Measurements from ENCODE around the gene B2M. TPM values are rescaled to one million over a fixed set of nuclear protein-coding genes. Genes with fewer than 3 reads are reported as not detected.

The B2M gene
- total RNA-seq, 1 donor from 2014 or later = 120 TPM

DNA sequence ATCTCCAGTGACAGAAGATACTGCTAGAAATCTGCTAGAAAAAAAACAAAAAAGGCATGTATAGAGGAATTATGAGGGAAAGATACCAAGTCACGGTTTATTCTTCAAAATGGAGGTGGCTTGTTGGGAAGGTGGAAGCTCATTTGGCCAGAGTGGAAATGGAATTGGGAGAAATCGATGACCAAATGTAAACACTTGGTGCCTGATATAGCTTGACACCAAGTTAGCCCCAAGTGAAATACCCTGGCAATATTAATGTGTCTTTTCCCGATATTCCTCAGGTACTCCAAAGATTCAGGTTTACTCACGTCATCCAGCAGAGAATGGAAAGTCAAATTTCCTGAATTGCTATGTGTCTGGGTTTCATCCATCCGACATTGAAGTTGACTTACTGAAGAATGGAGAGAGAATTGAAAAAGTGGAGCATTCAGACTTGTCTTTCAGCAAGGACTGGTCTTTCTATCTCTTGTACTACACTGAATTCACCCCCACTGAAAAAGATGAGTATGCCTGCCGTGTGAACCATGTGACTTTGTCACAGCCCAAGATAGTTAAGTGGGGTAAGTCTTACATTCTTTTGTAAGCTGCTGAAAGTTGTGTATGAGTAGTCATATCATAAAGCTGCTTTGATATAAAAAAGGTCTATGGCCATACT is 4.0 kb downstream of the B2M start:
- TF ChIP-seq, protein P1, sequence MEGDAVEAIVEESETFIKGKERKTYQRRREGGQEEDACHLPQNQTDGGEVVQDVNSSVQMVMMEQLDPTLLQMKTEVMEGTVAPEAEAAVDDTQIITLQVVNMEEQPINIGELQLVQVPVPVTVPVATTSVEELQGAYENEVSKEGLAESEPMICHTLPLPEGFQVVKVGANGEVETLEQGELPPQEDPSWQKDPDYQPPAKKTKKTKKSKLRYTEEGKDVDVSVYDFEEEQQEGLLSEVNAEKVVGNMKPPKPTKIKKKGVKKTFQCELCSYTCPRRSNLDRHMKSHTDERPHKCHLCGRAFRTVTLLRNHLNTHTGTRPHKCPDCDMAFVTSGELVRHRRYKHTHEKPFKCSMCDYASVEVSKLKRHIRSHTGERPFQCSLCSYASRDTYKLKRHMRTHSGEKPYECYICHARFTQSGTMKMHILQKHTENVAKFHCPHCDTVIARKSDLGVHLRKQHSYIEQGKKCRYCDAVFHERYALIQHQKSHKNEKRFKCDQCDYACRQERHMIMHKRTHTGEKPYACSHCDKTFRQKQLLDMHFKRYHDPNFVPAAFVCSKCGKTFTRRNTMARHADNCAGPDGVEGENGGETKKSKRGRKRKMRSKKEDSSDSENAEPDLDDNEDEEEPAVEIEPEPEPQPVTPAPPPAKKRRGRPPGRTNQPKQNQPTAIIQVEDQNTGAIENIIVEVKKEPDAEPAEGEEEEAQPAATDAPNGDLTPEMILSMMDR (IDR thresholded peaks at IDR 0.05) = no peak
- TF ChIP-seq EZH2 (IDR thresholded peaks at IDR 0.05) (no peak), EZH2phosphoT487 (IDR thresholded peaks at IDR 0.05) (no peak)
- Histone ChIP-seq H3K4me3 (no peak overlapping the region), H2AFZ (replicated peaks) (no peak overlapping the region), H3K36me3 (no peaks in the 10 kb centered on the region), H3F3A (ENCODE audit: low read depth) (no peaks in the 10 kb centered on the region), H3K4me2 (no peak overlapping the region), H3K27me3 (peaks cover 21% of the 10 kb centered on the region), H3K9ac (no peak overlapping the region), H3K4me1 (no peaks in the 10 kb centered on the region), H4K20me1 (ENCODE audit: low read depth) (no peaks in the 10 kb centered on the region), H3K79me2 (ENCODE audit: low read depth) (no peaks in the 10 kb centered on the region), H3K27ac (no peak overlapping the region), H3K9me3 (ENCODE audit: low read depth) (no peaks in the 10 kb centered on the region)
- Mint-ChIP-seq H3K4me1 (peaks cover 16% of the 10 kb centered on the region), H3K27me3 (ENCODE audit: insufficient read depth, low read depth) (peaks cover 2% of the 10 kb centered on the region), H3K4me3 (no peak overlapping the region), H3K36me3 (peaks cover 12% of the 10 kb centered on the region), H3K9me3 (no peaks in the 10 kb centered on the region), H3K27ac (no peak overlapping the region)
- DNase-seq (ENCODE audit: low spot score) = peak; percentile 11

DNA sequence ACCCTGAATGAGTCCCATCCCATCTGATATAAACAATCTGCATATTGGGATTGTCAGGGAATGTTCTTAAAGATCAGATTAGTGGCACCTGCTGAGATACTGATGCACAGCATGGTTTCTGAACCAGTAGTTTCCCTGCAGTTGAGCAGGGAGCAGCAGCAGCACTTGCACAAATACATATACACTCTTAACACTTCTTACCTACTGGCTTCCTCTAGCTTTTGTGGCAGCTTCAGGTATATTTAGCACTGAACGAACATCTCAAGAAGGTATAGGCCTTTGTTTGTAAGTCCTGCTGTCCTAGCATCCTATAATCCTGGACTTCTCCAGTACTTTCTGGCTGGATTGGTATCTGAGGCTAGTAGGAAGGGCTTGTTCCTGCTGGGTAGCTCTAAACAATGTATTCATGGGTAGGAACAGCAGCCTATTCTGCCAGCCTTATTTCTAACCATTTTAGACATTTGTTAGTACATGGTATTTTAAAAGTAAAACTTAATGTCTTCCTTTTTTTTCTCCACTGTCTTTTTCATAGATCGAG is 4.5 kb downstream of the B2M start:
- DNase-seq (ENCODE audit: low spot score) = no peak
- H3F3A ChIP-seq (ENCODE audit: low read depth) = no peaks in the 10 kb centered on the region
- peaks cover 21% of the 10 kb centered on the region for H3K27me3 ChIP-seq
- H3K36me3 ChIP-seq = no peaks in the 10 kb centered on the region
- H3K9ac ChIP-seq = no peak overlapping the region
- H3K27ac ChIP-seq = no peak overlapping the region
- no peaks in the 10 kb centered on the region for H4K20me1 ChIP-seq (ENCODE audit: low read depth)
- Mint-ChIP-seq H3K27ac (no peak overlapping the region), H3K4me3 (no peak overlapping the region), H3K27me3 (ENCODE audit: insufficient read depth, low read depth) (peaks cover 2% of the 10 kb centered on the region), H3K4me1 (peaks cover 14% of the 10 kb centered on the region), H3K36me3 (peaks cover 12% of the 10 kb centered on the region), H3K9me3 (no peaks in the 10 kb centered on the region)
- H3K4me2 ChIP-seq = no peak overlapping the region
- TF ChIP-seq EZH2phosphoT487 (IDR thresholded peaks at IDR 0.05) = no peak
- no peaks in the 10 kb centered on the region for H3K4me1 ChIP-seq
- no peaks in the 10 kb centered on the region for H3K79me2 ChIP-seq (ENCODE audit: low read depth)
- no peak overlapping the region for H3K4me3 ChIP-seq
- H3K9me3 ChIP-seq (ENCODE audit: low read depth) = no peaks in the 10 kb centered on the region
- no peak overlapping the region for H2AFZ ChIP-seq (replicated peaks)

DNA sequence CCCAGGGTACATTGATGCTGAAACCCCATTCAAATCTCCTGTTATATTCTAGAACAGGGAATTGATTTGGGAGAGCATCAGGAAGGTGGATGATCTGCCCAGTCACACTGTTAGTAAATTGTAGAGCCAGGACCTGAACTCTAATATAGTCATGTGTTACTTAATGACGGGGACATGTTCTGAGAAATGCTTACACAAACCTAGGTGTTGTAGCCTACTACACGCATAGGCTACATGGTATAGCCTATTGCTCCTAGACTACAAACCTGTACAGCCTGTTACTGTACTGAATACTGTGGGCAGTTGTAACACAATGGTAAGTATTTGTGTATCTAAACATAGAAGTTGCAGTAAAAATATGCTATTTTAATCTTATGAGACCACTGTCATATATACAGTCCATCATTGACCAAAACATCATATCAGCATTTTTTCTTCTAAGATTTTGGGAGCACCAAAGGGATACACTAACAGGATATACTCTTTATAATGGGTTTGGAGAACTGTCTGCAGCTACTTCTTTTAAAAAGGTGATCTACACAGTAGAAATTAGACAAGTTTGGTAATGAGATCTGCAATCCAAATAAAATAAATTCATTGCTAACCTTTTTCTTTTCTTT is 5.8 kb downstream of the B2M start:
- Histone ChIP-seq H3K4me3 (no peak overlapping the region), H3K27me3 (peaks cover 14% of the 10 kb centered on the region), H3K79me2 (ENCODE audit: low read depth) (no peaks in the 10 kb centered on the region), H3K4me1 (no peaks in the 10 kb centered on the region), H4K20me1 (ENCODE audit: low read depth) (no peaks in the 10 kb centered on the region), H3F3A (ENCODE audit: low read depth) (no peaks in the 10 kb centered on the region), H3K9me3 (ENCODE audit: low read depth) (no peaks in the 10 kb centered on the region), H3K9ac (no peak overlapping the region), H3K36me3 (no peaks in the 10 kb centered on the region), H3K4me2 (no peak overlapping the region), H3K27ac (no peak overlapping the region), H2AFZ (replicated peaks) (no peak overlapping the region)
- Mint-ChIP-seq H3K4me1 (peaks cover 10% of the 10 kb centered on the region), H3K4me3 (no peak overlapping the region), H3K9me3 (no peaks in the 10 kb centered on the region), H3K36me3 (peaks cover 12% of the 10 kb centered on the region), H3K27ac (no peak overlapping the region), H3K27me3 (ENCODE audit: insufficient read depth, low read depth) (peaks cover 2% of the 10 kb centered on the region)
- TF ChIP-seq, protein P1 (IDR thresholded peaks at IDR 0.05) = no peak
- TF ChIP-seq EZH2 (IDR thresholded peaks at IDR 0.05) = no peak
- TF ChIP-seq EZH2phosphoT487 (IDR thresholded peaks at IDR 0.05) = no peak
- DNase-seq (ENCODE audit: low spot score) = no peak
